Measurements from ENCODE around the gene TCF12.

TCF12 gene

GRCh38 chr15:57185507-57186074 lies 267.1 kb downstream of the TCF12 start:
- DNase-seq = no peak

- DNase-seq = no peak
Measured at GRCh38 chr15:57189466-57189865, 271.0 kb downstream of the TCF12 start.

- DNase-seq = no peak
Measured at GRCh38 chr15:57190208-57190607, 271.8 kb downstream of the TCF12 start.

GRCh38 chr15:57193161-57193560 lies 274.7 kb downstream of the TCF12 start:
- no peak for DNase-seq

- DNase-seq = no peak
Measured at GRCh38 chr15:57195326-57195725, 276.9 kb downstream of the TCF12 start.

GRCh38 chr15:57196865-57197264 lies 278.4 kb downstream of the TCF12 start:
- peak; percentile 48 for DNase-seq

GRCh38 chr15:57198131-57198530 lies 279.7 kb downstream of the TCF12 start:
- peak; percentile 71 for DNase-seq

- DNase-seq = peak; percentile 95
Measured at GRCh38 chr15:57198654-57199291, 280.3 kb downstream of the TCF12 start.

GRCh38 chr15:57201578-57201977 lies 283.1 kb downstream of the TCF12 start:
- no peak for DNase-seq

GRCh38 chr15:57203906-57204305 lies 285.5 kb downstream of the TCF12 start:
- DNase-seq = peak; percentile 37

- peak; percentile 17 for DNase-seq
Measured at GRCh38 chr15:57205027-57205855, 286.8 kb downstream of the TCF12 start.

- DNase-seq = peak; percentile 94
Measured at GRCh38 chr15:57205996-57206395, 287.6 kb downstream of the TCF12 start.

- peak; percentile 93 for DNase-seq
Measured at GRCh38 chr15:57213862-57214261, 295.4 kb downstream of the TCF12 start.

GRCh38 chr15:57215326-57215725 lies 296.9 kb downstream of the TCF12 start:
- DNase-seq = peak; percentile 36

- DNase-seq = peak; percentile 36
Measured at GRCh38 chr15:57215881-57216280, 297.4 kb downstream of the TCF12 start.

GRCh38 chr15:57216288-57216687 lies 297.8 kb downstream of the TCF12 start:
- peak; percentile 79 for DNase-seq

GRCh38 chr15:57217778-57218598 lies 299.5 kb downstream of the TCF12 start:
- DNase-seq = peak; percentile 87

- DNase-seq = peak; percentile 98
Measured at GRCh38 chr15:57218826-57219576, 300.6 kb downstream of the TCF12 start.

GRCh38 chr15:57220205-57220604 lies 301.8 kb downstream of the TCF12 start:
- peak; percentile 76 for DNase-seq

GRCh38 chr15:57221134-57221533 lies 302.7 kb downstream of the TCF12 start:
- DNase-seq = peak; percentile 58

GRCh38 chr15:57223345-57223744 lies 304.9 kb downstream of the TCF12 start:
- peak; percentile 45 for DNase-seq

- DNase-seq = peak; percentile 47
Measured at GRCh38 chr15:57223887-57224286, 305.4 kb downstream of the TCF12 start.

Data from NCI-H69 (cell line).